Ammon's horn (tissue), 1 donor: ENCODE data around the gene SLC8A2.

Source experiments
- DNase-seq: peaks from one replicate; pipeline ENCODE4 v3.0.0-alpha.2; 2016; ENCODE audit warnings: low spot score

SLC8A2 gene

GRCh38 chr19:47471733-47472457 lies at the start of gene SLC8A2:
Gene SLC8A2 (minus strand): TSS chr19:47471893. CDS start chr19:47466403, 5,490 bp downstream.
- peak; percentile 67 for DNase-seq

GRCh38 chr19:47520839-47521238 lies 49.1 kb upstream of the SLC8A2 start:
- no peak for DNase-seq

- DNase-seq = no peak
Observed at GRCh38 chr19:47520343-47520806, 48.7 kb upstream of the SLC8A2 start.

- no peak for DNase-seq
Observed at GRCh38 chr19:47518854-47519253, 47.2 kb upstream of the SLC8A2 start.

GRCh38 chr19:47518139-47518538 lies 46.4 kb upstream of the SLC8A2 start:
- DNase-seq = no peak

- peak; percentile 100 for DNase-seq
Observed at GRCh38 chr19:47514869-47515588, 43.3 kb upstream of the SLC8A2 start, which contains the start of gene NAPA. Gene NAPA (minus strand): TSS chr19:47515063. CDS start chr19:47514940, 123 bp downstream.

- no peak for DNase-seq
Observed at GRCh38 chr19:47514151-47514868, 42.6 kb upstream of the SLC8A2 start.

GRCh38 chr19:47512948-47513319 lies 41.2 kb upstream of the SLC8A2 start:
- no peak for DNase-seq

GRCh38 chr19:47512183-47512947 lies 40.7 kb upstream of the SLC8A2 start:
- DNase-seq = no peak

- DNase-seq = no peak
Observed at GRCh38 chr19:47511681-47512080, 40.0 kb upstream of the SLC8A2 start.

GRCh38 chr19:47511128-47511517 lies 39.4 kb upstream of the SLC8A2 start:
- DNase-seq = no peak

- no peak for DNase-seq
Observed at GRCh38 chr19:47510516-47511127, 38.9 kb upstream of the SLC8A2 start.

GRCh38 chr19:47509973-47510372 lies 38.3 kb upstream of the SLC8A2 start:
- no peak for DNase-seq

- DNase-seq = no peak
Observed at GRCh38 chr19:47509170-47509847, 37.6 kb upstream of the SLC8A2 start.

GRCh38 chr19:47508721-47509120 lies 37.0 kb upstream of the SLC8A2 start:
- no peak for DNase-seq

- peak; percentile 71 for DNase-seq
Observed at GRCh38 chr19:47507924-47508553, 36.3 kb upstream of the SLC8A2 start.

GRCh38 chr19:47507012-47507411 lies 35.3 kb upstream of the SLC8A2 start:
- DNase-seq = no peak

GRCh38 chr19:47506459-47506858 lies 34.8 kb upstream of the SLC8A2 start:
- no peak for DNase-seq

GRCh38 chr19:47505506-47505905 lies 33.8 kb upstream of the SLC8A2 start:
- DNase-seq = no peak

GRCh38 chr19:47503826-47504150 lies 32.1 kb upstream of the SLC8A2 start:
- no peak for DNase-seq
